OCI-LY3 (cell line): ENCODE measurements around the gene FABP6.

ENCODE experiments used
- H2AFZ ChIP-seq: fragments of 200-600, 300-600 bp; shearing (Covaris generic); 2 replicates; pipeline ENCODE4 v1.6.0; 2014; ENCODE audit warnings: antibody characterized with exemption, low read depth, low read length
- H3K27ac ChIP-seq: fragments of 200-600, 300-600 bp; sonication (generic); 2 replicates; pipeline ENCODE4 v1.5.1; 2014; ENCODE audit warnings: mild to moderate bottlenecking, low read length, moderate library complexity, mixed read lengths
- H3K27me3 ChIP-seq: fragments of 200-600, 300-600 bp; sonication (generic); 2 replicates; pipeline ENCODE4 v1.6.1; 2014; ENCODE audit warnings: low read depth, low read length, mixed read lengths
- H3K36me3 ChIP-seq: fragments of 200-600, 300-600 bp; sonication (generic); replicated peaks from 2 replicates; pipeline ENCODE3; 2014; ENCODE audit warnings: low read depth, low read length, mixed read lengths
- H3K4me1 ChIP-seq: fragments of 300-600, 200-600 bp; sonication (generic); 2 replicates; pipeline ENCODE4 v1.6.1; 2014; ENCODE audit warnings: low read length, mixed read lengths
- H3K4me2 ChIP-seq: fragments of 200-600, 300-600 bp; sonication (generic); 2 replicates; pipeline ENCODE4 v1.6.1; 2014; ENCODE audit warnings: low read length, mixed read lengths
- H3K4me3 ChIP-seq: fragments of 300-600, 200-600 bp; sonication (generic); 2 replicates; pipeline ENCODE4 v1.5.1; 2014; ENCODE audit warnings: antibody characterized with exemption, mild to moderate bottlenecking, low read length, moderate library complexity
- H3K79me2 ChIP-seq: fragments of 300-600, 200-600 bp; shearing (Covaris generic); 2 replicates; pipeline ENCODE4 v1.6.1; 2014; ENCODE audit warnings: mild to moderate bottlenecking, low read length, mixed read lengths
- H3K9ac ChIP-seq: fragments of 300-600, 200-600 bp; shearing (Covaris generic); 2 replicates; pipeline ENCODE4 v1.6.0; 2014; ENCODE audit warnings: mild to moderate bottlenecking, low read length, moderate library complexity
- H3K9me3 ChIP-seq: fragments of 200-600, 300-600 bp; shearing (Covaris generic); 2 replicates; pipeline ENCODE4 v1.6.1; 2014; ENCODE audit warnings: low read length, mixed read lengths; ENCODE audit not compliant: insufficient read depth
- H4K20me1 ChIP-seq: fragments of 200-600, 300-600 bp; sonication (generic); 2 replicates; pipeline ENCODE4 v1.6.1; 2016; ENCODE audit warnings: low read length, mixed read lengths; ENCODE audit not compliant: insufficient read depth
- CTCF ChIP-seq: fragments of 200-600, 300-600 bp; sonication (generic); IDR thresholded peaks from 2 replicates; pipeline ENCODE4 v1.5.1; 2014; ENCODE audit warnings: antibody characterized with exemption, low read length, low read depth
- EZH2phosphoT487 ChIP-seq: fragments of 200-600 bp; shearing (Covaris generic); IDR thresholded peaks from 2 replicates; pipeline ENCODE4 v1.6.1; 2018; ENCODE audit warnings: antibody characterized with exemption, mixed run types, low read depth

The FABP6 gene

GRCh38 chr5:160278343-160278742, 49.0 kb downstream of the FABP6 start:
- H3K4me2 ChIP-seq = no peak overlapping the region
- no peaks in the 10 kb centered on the region for H4K20me1 ChIP-seq
- TF ChIP-seq CTCF (no peak), EZH2phosphoT487 (no peak)
- peaks cover 3% of the 10 kb centered on the region; the same call in 1 of the 2 replicates for H3K4me1 ChIP-seq
- no peaks in the 10 kb centered on the region for H3K27me3 ChIP-seq
- no peaks in the 10 kb centered on the region for H3K79me2 ChIP-seq
- no peak overlapping the region for H3K9ac ChIP-seq
- no peak overlapping the region for H2AFZ ChIP-seq
- no peak overlapping the region for H3K27ac ChIP-seq
- H3K4me3 ChIP-seq = no peak overlapping the region
- H3K36me3 ChIP-seq = no peaks in the 10 kb centered on the region
- no peaks in the 10 kb centered on the region for H3K9me3 ChIP-seq

- H3K36me3 ChIP-seq = no peaks in the 10 kb centered on the region
- H3K79me2 ChIP-seq = no peaks in the 10 kb centered on the region
- H2AFZ ChIP-seq = no peak overlapping the region
- TF ChIP-seq EZH2phosphoT487 (no peak), CTCF (no peak)
- H3K4me3 ChIP-seq = no peak overlapping the region
- H3K9ac ChIP-seq = no peak overlapping the region
- no peak overlapping the region for H3K4me2 ChIP-seq
- H3K27ac ChIP-seq = no peak overlapping the region
- H3K27me3 ChIP-seq = no peaks in the 10 kb centered on the region
- H3K9me3 ChIP-seq = no peaks in the 10 kb centered on the region
- H4K20me1 ChIP-seq = no peaks in the 10 kb centered on the region
- no peaks in the 10 kb centered on the region for H3K4me1 ChIP-seq
Measured at GRCh38 chr5:160280384-160281095, 51.2 kb downstream of the FABP6 start.

- Histone ChIP-seq H3K9me3 (no peaks in the 10 kb centered on the region), H3K9ac (no peak overlapping the region), H3K36me3 (no peaks in the 10 kb centered on the region), H3K27me3 (no peaks in the 10 kb centered on the region), H3K4me3 (no peak overlapping the region), H2AFZ (no peak overlapping the region), H3K4me2 (no peak overlapping the region), H3K79me2 (no peaks in the 10 kb centered on the region), H4K20me1 (no peaks in the 10 kb centered on the region), H3K4me1 (no peaks in the 10 kb centered on the region), H3K27ac (no peak overlapping the region)
- no peak for TF ChIP-seq EZH2phosphoT487
- no peak for TF ChIP-seq CTCF
Measured at GRCh38 chr5:160281275-160281674, 52.0 kb downstream of the FABP6 start.

- Histone ChIP-seq H3K4me3 (no peak overlapping the region), H4K20me1 (no peaks in the 10 kb centered on the region), H2AFZ (no peak overlapping the region), H3K9me3 (no peaks in the 10 kb centered on the region), H3K79me2 (no peaks in the 10 kb centered on the region), H3K27ac (no peak overlapping the region), H3K36me3 (no peaks in the 10 kb centered on the region), H3K9ac (no peak overlapping the region), H3K4me1 (peaks cover 6% of the 10 kb centered on the region; the same call in 1 of the 2 replicates), H3K27me3 (no peaks in the 10 kb centered on the region), H3K4me2 (no peak overlapping the region)
- TF ChIP-seq EZH2phosphoT487 = no peak
- no peak for TF ChIP-seq CTCF
Measured at GRCh38 chr5:160284291-160284873, 55.1 kb downstream of the FABP6 start.
